Stomach (tissue), 4 donors: ENCODE results near the gene TMEM178A.

Experiments used
- CTCF ChIP-seq, 7 experiments: fragments of 450-650 bp in 4 of 7; fragments of 200-600 bp in 3 of 7; sonication (generic) in 3 of 7; IDR thresholded peaks; one replicate each; pipeline ENCODE4 v1.5.1; 2016 to 2019; ENCODE audit warnings: antibody characterized with exemption in 7 of 7, control low read depth in 2 of 7, mild to moderate bottlenecking in 1 of 7
- POLR2A ChIP-seq, 4 donors: fragments of 450-650 bp; IDR thresholded peaks; one replicate each; pipeline ENCODE4 v1.6.1; 2016; ENCODE audit warnings: antibody characterized with exemption in 4 of 4, control low read depth in 2 of 4, mild to moderate bottlenecking in 1 of 4, moderate library complexity in 1 of 4

GRCh38 chr2:39730685-39731302, 65.1 kb downstream of the TMEM178A start:
- peak in 1 of 7 experiments; percentile 29 for TF ChIP-seq CTCF (IDR thresholded peaks at IDR 0.05)
- TF ChIP-seq POLR2A (IDR thresholded peaks at IDR 0.05), result no peak
